HUES6 (cell line): ENCODE results near the gene MARCOL.

ENCODE experiments used
- H3K27ac ChIP-seq: 2 replicates; pipeline ENCODE4 v1.7.0; 2013; ENCODE audit warnings: low read depth, mild to moderate bottlenecking, low read length, inconsistent platforms
- H3K27me3 ChIP-seq: 2 replicates; pipeline ENCODE4 v1.6.1; 2013; ENCODE audit warnings: low read length; ENCODE audit not compliant: control insufficient read depth, insufficient read depth
- H3K36me3 ChIP-seq: 2 replicates; pipeline ENCODE4 v1.6.1; 2013; ENCODE audit warnings: low read length; ENCODE audit not compliant: control insufficient read depth, insufficient read depth
- H3K4me1 ChIP-seq: 2 replicates; pipeline ENCODE4 v1.6.1; 2013; ENCODE audit warnings: low read length; ENCODE audit not compliant: control insufficient read depth, insufficient read depth
- H3K4me3 ChIP-seq: 2 replicates; pipeline ENCODE4 v1.5.1; 2013; ENCODE audit warnings: low read depth, low read length
- H3K9ac ChIP-seq: one replicate; pipeline ENCODE4 v1.6.1; 2013; ENCODE audit warnings: mild to moderate bottlenecking, low read length
- H3K9me3 ChIP-seq: 2 replicates; pipeline ENCODE4 v1.6.1; 2013; ENCODE audit warnings: low read depth, low read length; ENCODE audit not compliant: control insufficient read depth, insufficient read depth

The MARCOL gene, protein sequence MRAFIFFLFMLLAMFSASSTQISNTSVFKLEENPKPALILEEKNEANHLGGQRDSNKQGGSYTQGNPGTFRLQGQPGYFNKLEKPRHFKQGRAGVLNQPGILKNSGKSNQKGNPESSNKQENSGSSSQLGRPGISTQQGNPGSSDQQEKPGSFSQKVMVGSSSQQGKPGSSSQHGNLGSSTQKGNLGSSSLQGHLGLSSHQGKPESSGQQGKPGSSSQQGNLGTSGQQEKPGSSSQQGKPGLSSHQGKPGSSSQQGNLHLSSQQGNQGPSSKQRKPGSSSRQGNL

GRCh38 chr5:148238418-148238794, at the start of gene MARCOL:
Gene MARCOL (plus strand): TSS chr5:148238525. CDS start chr5:148238598, 73 bp downstream.
- peaks cover 7% of the 10 kb centered on the region; the same call in 1 of the 2 replicates for H3K27me3 ChIP-seq
- no peak within 1 kb of the TSS for H3K9ac ChIP-seq
- H3K36me3 ChIP-seq = no peaks in the 10 kb centered on the region
- H3K4me1 ChIP-seq = no peaks in the 10 kb centered on the region
- no peaks in the 10 kb centered on the region for H3K9me3 ChIP-seq
- no peak within 1 kb of the TSS for H3K4me3 ChIP-seq
- no peak within 1 kb of the TSS for H3K27ac ChIP-seq

GRCh38 chr5:148191010-148191409, 47.3 kb upstream of the MARCOL start:
- Histone ChIP-seq H3K4me1 (no peaks in the 10 kb centered on the region), H3K4me3 (no peak overlapping the region), H3K27ac (no peak overlapping the region), H3K9ac (no peak overlapping the region), H3K36me3 (no peaks in the 10 kb centered on the region), H3K27me3 (no peaks in the 10 kb centered on the region), H3K9me3 (no peaks in the 10 kb centered on the region)

DNA sequence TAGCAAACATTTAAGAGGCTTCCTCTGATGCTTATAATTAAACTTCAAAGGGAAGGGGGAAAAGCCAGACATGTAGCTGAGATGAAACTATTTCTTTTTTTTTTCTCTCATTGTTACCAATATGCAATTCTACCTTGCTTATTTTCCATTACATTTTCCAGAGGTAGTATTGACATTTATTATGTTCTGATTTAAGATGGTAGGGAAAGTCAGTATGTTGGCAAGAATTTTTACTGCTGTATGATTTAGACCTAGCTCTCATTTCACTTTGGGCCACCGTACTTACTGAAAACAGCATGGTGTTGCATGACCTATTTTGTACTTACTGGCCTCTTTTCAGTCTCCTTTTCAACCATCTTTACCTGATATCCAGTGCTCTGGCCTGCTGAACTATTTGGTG, 45.1 kb upstream of the MARCOL start:
- Histone ChIP-seq H3K9me3 (no peaks in the 10 kb centered on the region), H3K4me3 (no peak overlapping the region), H3K36me3 (no peaks in the 10 kb centered on the region), H3K9ac (no peak overlapping the region), H3K27ac (no peak overlapping the region), H3K27me3 (no peaks in the 10 kb centered on the region), H3K4me1 (no peaks in the 10 kb centered on the region)

GRCh38 chr5:148201151-148201550, 37.2 kb upstream of the MARCOL start:
- Histone ChIP-seq H3K27me3 (no peaks in the 10 kb centered on the region), H3K36me3 (no peaks in the 10 kb centered on the region), H3K9ac (no peak overlapping the region), H3K9me3 (no peaks in the 10 kb centered on the region), H3K4me3 (no peak overlapping the region), H3K27ac (no peak overlapping the region), H3K4me1 (no peaks in the 10 kb centered on the region; the same call in 1 of the 2 replicates)

- Histone ChIP-seq H3K9ac (no peak within 1 kb of the TSS), H3K9me3 (no peaks in the 10 kb centered on the region), H3K27me3 (no peaks in the 10 kb centered on the region), H3K36me3 (no peaks in the 10 kb centered on the region), H3K4me1 (no peaks in the 10 kb centered on the region; the same call in 1 of the 2 replicates), H3K4me3 (no peak within 1 kb of the TSS), H3K27ac (no peak within 1 kb of the TSS)
These were observed 35.7 kb upstream of the MARCOL start, which contains the start of gene SPINK6 for GRCh38 chr5:148202531-148203203. Gene SPINK6 (plus strand): TSS chr5:148203042. CDS start chr5:148203097, 55 bp downstream.

DNA sequence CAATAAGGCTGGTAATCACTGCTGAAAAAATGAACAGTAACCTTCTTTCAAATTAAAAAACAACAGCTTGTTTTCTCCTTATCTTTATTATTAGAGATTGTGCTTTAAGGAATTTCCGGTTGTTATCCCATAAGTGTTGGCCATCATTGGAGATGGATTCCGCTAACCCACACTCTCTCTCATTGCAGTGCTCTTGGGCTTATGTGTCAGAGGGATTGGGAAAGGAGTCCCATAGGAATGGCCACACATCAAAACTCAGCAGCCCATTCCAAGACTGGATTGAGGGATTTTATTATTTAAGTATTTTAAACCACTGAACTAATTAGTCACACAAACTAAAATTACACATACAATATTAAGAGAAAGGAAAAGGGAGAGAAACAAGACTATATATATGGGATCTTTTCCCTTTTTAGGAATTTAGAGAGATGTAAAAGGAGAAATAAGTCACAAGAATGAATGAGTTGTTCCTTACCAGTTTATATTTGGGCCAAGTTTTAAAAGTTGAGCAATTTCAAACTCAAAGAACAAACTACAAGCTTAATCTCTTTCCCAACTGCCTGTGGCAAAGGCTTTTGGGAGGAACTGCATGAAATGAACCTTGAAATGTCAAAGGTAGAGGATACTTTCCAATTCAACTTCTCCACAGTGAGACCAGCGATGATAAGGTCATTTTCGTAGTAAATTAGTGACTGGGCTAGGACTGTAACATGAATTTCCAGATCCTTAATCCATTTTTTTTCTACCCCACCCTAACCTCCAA, 33.1 kb upstream of the MARCOL start:
- H3K4me3 ChIP-seq = no peak overlapping the region
- no peaks in the 10 kb centered on the region for H3K36me3 ChIP-seq
- no peaks in the 10 kb centered on the region for H3K27me3 ChIP-seq
- no peaks in the 10 kb centered on the region for H3K9me3 ChIP-seq
- no peak overlapping the region for H3K27ac ChIP-seq
- H3K9ac ChIP-seq = no peak overlapping the region
- no peaks in the 10 kb centered on the region for H3K4me1 ChIP-seq

- Histone ChIP-seq H3K9me3 (no peaks in the 10 kb centered on the region), H3K36me3 (no peaks in the 10 kb centered on the region), H3K27ac (no peak overlapping the region), H3K9ac (no peak overlapping the region), H3K27me3 (no peaks in the 10 kb centered on the region), H3K4me3 (no peak overlapping the region), H3K4me1 (no peaks in the 10 kb centered on the region)
These were observed 32.5 kb upstream of the MARCOL start for GRCh38 chr5:148205865-148206264.

- Histone ChIP-seq H3K4me3 (no peak overlapping the region), H3K9me3 (no peaks in the 10 kb centered on the region), H3K9ac (no peak overlapping the region), H3K4me1 (no peaks in the 10 kb centered on the region), H3K27me3 (no peaks in the 10 kb centered on the region), H3K36me3 (no peaks in the 10 kb centered on the region), H3K27ac (no peak overlapping the region)
These were observed 31.7 kb upstream of the MARCOL start for GRCh38 chr5:148206620-148207019.

- no peaks in the 10 kb centered on the region for H3K9me3 ChIP-seq
- no peaks in the 10 kb centered on the region for H3K4me1 ChIP-seq
- no peak overlapping the region for H3K9ac ChIP-seq
- no peak overlapping the region for H3K4me3 ChIP-seq
- no peak overlapping the region for H3K27ac ChIP-seq
- no peaks in the 10 kb centered on the region for H3K36me3 ChIP-seq
- no peaks in the 10 kb centered on the region for H3K27me3 ChIP-seq
These were observed 30.1 kb upstream of the MARCOL start for GRCh38 chr5:148208226-148208625.

GRCh38 chr5:148209151-148209770, 29.1 kb upstream of the MARCOL start:
- Histone ChIP-seq H3K36me3 (no peaks in the 10 kb centered on the region), H3K27me3 (no peaks in the 10 kb centered on the region), H3K4me3 (no peak overlapping the region), H3K9ac (no peak overlapping the region), H3K4me1 (no peaks in the 10 kb centered on the region), H3K9me3 (no peaks in the 10 kb centered on the region), H3K27ac (no peak overlapping the region)
